Measurements from ENCODE around the gene DHRS12.

Gene DHRS12

DNA sequence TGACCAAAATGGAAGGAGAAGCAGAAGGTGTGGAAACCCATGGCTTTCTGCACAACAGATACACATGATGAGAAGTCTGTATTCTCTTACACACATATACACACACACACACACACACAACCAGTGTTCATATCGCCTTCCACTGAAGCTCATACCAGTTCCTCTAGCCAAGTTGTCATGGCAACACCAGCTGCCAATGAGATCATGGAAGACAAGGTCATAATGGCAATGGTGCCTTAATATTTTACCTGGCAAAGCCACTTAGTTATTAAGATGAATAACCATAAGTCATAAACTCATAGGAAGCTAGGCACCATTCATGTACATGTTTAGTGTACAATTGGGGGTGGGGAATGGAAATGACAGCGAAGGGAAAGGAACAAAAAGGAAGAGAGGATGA, 2.6 kb upstream of the DHRS12 start:
- DNase-seq, result peak; percentile 63

DNA sequence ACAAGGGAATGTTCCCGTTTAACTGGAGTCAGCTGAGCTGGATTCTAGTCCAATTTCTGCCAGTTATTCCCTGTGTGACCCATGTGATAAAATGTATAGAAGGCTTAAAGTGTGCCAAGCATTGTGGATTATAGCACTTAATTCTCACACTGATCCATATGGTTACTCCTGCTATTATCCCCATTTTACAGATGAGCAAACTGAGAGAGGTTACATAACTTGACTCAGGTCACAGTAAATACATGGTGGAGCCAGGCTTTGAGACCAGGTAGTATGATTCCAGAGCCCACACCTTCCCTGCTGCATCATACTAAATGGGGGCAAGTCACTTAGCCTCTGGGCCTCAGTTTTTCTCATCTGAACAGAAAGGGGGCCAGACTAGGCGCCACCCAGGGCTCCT, 2.0 kb upstream of the DHRS12 start:
- DNase-seq, result no peak

DNA sequence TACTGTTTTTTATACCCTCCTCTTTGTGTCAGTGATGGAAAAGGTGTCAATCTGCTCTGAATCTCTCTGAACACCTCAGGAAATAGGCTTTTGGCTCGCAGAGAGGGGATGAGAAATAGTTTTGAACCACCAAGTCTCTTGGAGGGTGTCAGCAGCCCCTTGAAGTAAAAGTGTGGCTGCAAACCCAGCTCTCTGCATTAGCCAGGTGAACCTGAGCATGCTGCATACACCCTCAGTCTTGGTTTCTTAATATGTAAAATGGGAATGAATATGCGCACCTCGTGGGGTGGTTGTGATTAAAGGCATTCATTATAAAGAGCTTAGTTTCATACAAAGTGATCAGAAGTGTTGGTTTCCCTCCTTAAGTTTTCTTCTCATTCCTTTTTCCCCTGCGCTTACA, 1.4 kb upstream of the DHRS12 start:
- no peak for DNase-seq

DNA sequence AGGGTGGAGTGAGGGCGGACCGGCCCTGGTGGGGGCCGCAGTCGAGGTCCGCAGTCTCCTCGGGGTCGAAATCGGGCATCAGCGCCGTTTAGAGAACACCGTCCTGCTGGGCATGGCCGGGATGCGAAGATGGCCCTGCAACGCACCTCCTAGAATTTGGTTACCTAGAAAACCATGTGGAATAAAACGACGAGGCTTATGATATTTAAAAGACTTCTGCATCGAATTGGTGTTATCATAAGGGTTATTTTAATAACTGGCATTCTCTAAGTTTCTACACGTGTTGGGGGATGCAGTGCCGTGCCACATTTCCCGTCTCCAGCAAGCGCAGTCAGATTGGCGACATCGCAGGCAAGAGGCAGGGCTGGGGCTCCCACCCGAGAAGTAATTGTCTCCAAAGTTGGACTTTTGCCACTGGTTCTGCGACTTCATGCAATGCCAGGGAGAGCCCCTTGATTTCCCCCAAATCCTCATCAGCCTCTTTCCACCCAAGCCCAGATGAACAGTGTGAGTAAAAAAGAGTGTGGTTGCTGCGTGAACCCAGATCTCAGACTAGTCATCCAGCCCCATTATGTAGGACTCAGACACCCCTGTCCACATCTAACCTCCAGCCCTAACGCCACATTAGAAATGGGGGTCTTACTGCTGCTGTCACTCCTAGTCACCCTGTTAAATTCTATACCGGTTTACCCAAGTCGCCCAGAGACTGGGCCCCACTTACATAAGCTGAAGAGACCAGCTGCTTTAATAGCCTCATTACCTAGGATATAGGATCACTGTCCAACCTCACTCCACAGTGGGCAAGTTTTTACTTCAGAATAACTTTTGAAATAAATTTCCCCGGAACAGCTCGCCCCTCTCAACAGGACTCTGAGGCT, 571 bp upstream of the DHRS12 start:
- DNase-seq, result no peak

DNA sequence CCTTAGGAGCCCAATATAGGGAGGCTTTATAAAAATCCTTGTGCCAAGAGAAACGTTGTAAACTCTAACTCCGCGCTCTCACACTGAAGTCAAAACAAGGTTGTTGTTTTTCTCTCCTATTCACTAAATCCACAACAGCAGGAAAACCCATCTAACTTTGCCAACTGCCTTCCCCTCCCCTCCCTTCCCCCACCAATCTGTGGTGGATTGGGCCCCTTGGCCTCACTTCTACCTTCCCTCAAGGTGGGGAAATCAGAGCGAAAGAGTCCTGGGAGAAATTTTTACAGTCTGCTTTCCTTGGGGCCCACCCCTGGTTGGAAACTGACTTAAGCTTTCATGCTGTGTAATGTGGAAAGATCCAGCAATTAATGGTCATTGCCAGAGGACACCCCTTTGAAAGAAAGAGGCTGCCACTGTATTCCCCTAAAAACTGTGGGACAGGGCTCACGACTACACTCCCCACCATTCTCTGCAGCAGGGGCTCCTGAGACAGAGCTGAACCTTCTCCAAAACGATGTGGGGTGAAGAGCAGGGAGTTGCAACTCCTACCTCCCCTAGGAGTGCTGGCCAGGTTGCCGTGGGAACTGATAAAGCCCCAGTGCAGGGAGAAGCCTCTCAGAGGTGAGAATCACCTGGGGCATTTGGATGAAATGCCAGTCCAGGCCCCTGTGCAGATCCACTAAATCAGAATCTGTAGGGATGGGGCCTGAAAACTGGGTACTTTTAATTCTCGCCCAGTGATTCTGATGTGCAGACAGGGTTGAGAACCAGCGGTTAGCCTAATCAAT, 1.1 kb downstream of the DHRS12 start:
- DNase-seq, result no peak

DNA sequence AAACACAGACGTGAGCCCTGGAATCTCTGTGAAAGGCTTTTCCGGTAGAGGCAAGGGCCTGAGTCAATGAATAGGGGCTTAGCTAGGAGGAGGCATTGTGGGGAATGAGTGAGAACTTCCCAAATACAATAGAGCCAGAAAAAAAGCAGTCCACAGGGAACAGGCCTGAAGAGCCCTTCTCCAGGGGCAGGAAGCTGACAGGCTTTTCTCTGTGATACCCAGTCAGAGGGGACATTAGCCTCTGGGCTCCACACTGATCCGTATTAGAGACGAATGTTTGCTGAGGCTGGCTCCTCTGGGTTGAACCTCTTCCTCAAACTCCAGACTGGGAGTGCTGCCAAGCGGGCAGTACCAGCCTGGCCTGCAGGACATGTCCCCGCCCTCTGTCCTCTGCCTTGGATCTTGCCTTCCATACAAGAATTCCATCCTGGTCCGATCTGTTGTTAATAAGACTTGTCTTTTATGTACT, 2.3 kb downstream of the DHRS12 start:
- DNase-seq, result no peak

DNA sequence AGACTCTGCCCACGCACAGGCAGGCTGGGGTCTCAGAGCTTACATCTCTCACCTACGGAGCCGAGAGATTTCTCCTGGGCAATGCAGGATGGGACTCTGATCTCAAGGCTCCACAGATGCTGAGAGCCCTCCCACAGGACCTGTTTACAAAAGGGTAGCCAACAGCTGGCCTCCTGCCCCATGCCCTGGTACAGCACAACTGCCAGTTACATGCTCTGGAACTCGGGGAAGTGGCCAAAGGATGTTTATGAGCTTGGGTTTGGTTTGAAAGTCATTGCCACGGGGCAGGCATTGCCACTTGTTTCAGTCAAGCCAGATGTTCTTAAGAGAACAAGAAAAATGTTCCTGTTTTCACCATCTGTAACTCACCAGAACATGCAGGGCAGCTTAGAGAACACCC, 3.5 kb downstream of the DHRS12 start:
- DNase-seq, result peak; percentile 42

DNA sequence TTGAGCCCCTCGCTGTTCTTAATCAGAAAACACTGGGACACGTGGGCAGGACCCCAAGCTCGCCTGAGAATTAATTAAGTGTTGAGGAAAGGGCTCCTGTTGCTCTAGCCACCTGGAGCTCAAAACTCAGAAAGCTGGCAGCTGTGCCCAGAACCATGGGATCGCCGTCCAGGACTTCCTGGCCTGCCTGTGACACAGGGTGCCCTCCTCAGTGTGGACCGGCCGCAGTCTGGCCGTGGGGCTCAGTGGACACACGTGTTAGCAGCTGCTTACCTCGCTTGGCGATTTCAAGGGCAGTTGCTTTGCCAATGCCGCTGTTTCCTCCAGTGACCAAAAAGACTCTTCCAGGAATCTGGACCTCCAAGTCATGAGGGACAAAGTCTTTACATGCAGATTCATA, 4.7 kb downstream of the DHRS12 start:
- no peak for DNase-seq

DNA sequence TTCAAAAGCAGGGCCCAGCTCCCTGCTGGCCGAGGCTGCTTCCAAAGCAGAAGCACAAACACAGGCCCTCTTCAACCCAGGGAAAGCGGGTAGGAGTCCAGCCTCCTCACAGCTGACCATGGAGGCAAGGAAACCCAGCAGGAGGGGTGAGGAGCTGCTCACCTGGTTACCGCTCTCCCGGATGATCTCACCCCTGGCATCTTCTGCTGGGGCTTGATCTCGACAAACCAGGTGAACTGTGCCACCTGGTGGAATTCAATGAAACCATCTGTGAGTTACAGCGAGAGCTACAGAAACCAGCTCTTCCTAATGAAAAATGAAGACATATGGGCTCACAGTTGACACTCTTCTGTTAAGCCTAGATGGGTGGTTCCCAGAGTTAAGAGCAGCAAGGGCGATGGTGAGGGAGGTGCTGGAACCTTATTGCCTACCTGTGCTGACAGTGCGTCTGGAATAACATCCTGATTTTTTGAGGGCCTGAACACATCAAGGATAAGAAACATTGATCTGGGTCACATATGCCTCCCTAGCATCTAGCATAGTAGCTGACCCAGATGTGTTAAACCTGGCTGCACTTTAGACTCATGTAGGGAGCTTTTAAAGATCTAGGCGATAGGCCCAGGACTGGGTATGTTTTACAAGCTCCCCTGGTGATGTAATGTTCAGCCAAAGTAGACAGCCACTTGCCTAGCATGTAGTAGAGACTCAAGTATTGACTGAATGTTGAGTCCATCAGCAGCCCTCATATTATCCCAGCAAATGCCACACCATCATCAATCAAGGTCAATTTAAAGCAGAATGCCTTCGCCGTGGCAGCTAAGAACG, 6.1 kb downstream of the DHRS12 start:
- peak; percentile 79 for DNase-seq

DNA sequence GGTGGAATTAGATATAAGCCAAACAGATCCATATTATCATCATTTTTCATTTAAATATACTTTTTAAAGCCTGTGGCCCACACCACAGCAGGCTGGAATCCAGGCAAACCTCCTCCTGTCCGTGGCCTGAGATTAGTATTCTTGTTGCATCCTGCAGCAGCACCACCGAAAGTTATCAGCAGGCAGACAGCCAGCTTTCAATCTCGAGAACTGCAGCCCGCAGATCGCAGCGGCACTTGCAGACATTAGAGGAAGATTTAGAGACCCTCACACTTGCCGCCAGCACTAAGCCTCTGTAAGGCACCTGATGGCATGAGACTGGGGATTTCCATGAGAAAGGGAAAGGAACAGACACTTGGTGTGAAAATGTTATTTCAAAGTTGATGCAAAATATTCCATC, 7.4 kb downstream of the DHRS12 start:
- peak; percentile 44 for DNase-seq

DNA sequence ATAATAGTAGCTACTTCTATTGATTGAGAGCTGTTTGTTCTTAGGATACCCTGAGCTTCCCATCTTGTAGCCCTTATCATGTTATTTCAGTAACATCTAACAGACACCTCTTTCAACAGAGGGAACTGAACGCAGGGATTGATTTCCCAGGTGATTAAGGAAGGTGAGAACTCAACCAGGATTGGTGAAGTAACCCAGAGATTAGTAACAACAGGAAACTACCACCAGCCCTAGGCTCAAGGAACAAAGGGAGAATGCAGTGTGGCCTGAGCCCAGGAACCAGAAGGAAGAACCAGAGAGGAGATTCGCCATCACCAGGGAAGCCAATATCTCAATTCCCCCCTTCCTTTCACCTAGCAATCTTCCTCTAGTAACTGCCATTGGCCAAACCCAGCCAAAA, 8.5 kb downstream of the DHRS12 start:
- DNase-seq, result no peak

DNA sequence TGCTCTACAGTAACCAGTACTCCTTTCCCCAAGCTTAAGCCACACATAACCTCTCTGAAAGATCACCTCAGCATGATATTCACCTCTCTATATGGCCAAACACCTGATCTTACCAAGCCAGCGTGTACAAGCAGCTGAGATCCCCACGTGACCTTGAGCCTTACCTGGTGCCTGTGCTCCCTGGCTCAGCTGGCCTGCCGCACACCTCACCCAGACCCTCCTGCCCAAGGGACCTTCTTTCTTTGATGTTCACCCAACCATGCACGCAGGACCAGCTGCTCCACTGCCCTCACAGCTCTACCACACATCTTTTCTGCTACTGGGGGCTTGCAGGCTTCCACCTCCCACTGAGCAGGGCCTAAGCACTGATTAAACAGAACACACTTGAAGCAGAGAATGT, 9.0 kb downstream of the DHRS12 start:
- DNase-seq, result no peak

DNA sequence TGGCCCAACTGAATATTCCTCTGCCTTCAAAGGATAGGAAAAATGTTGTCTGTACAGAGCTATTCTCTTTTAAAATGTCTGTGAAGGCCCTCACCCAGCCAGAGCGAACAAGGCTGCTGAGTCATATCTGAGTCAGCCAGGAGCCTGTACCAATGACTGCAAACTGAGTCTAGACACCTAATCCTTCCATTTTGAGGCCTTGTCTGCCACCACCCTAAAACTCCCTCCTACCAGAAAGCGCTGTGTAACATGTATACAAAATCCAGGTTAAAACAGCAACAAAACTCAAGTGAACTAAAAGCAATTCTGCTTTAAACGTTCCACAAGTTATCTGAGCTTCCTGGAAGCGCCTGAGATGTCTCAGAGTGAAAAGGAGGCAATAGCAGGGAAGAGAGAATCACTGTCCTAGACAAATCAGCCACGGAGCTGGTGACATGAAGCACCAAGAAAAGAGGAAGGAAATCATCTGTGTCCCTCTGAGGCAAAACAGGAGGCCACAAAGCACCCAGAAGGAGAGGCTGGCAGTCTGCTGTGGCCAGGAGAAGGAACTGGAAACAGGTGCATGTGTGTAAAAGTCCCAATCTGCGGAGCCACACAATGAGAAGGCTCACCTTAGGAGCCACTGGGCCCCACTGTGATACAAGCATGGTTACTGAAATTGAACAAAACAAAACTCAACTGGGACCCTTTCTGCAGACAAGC, 10.2 kb downstream of the DHRS12 start:
- DNase-seq, result peak; percentile 91

DNA sequence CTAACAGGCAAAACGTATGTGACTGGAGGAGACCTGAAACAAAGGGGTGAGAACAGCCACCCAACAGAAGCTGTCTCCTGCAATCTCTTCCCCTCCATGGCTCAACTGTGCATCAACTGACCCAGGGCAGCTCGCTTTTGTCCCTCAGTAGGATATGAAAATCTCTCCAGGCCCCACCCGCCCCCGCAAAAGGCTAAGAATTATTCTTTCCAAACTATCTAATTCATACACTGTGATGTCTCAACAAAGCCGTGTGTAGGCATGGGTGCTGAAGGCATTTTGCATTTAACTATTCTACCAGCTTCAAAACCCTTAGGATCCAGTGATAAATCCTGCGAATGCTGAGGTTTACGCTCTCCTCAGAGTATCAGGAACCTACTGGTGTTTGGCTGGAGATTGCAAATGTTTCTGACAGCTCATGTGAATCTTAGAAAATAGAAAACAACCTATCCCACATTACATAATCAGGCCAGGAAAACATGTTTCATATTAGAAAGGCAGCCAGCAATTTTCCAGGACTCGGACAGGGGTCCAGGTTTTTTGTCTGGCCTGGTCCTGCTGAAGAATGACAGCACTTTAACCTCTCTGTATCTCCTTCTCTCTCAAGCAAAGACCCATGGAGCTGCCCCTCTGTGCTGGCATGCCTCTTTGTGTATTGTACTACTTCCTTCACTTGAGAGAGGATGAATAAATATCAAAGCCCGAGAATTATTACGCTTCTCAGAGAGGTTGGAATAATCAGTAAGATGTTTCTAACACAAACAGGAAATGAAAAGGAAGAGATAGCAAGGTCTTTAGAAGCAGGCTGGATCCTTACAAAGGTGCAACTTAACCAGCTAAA, 17.3 kb downstream of the DHRS12 start:
- DNase-seq, result no peak

DNA sequence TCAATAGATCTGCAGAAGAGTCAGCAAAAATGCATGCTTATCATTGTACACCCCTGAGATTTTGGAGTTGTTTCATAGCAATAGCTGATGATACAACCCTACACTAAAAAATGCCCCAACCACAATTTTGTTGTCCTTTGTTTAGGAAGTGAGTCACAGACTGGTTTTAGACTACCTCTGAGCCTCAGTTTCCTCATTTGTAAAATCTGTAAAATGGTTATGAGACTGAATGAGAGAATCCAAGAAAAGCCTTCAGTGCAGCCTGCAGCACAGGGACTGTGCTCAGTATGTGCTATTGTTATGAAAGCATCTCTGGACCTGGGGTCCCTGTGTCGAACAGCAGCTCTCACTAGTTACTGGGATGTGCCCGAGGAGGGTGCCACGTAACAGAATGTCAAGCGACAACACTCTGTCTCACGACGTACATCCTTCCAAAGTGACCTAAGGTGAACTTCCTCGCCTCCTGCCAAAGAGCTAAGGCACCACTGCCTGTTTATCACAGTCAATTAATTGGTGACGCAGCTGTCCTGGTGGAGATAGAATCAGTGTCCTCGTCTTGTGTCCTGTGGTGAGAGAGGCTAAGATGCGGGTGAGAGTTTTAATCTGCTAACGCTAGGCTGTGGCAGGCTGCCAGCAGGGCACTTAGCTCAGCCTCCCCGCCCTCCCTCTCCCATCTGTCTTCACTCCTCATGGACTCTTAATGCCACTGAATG, 18.1 kb downstream of the DHRS12 start:
- DNase-seq, result peak; percentile 91

DNA sequence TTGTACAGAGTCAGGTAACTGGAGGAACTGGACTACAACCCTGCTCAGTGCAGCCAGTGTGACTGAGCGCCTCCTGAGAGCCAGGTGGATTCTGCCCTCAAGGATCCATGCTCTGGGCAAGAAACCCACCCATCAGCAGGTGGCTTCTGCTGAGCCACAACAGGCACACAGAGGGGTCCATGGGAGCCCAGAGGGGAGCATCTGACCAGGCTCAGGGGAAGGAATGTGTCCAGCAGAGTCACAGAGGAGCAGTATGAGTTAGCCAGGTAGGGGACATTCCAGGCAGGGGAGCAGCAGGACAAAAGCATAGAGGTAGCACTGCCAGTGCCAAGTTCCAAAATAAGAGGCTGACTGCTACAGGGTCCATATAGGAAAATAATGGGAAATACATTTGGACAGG, 19.9 kb downstream of the DHRS12 start:
- no peak for DNase-seq

DNA sequence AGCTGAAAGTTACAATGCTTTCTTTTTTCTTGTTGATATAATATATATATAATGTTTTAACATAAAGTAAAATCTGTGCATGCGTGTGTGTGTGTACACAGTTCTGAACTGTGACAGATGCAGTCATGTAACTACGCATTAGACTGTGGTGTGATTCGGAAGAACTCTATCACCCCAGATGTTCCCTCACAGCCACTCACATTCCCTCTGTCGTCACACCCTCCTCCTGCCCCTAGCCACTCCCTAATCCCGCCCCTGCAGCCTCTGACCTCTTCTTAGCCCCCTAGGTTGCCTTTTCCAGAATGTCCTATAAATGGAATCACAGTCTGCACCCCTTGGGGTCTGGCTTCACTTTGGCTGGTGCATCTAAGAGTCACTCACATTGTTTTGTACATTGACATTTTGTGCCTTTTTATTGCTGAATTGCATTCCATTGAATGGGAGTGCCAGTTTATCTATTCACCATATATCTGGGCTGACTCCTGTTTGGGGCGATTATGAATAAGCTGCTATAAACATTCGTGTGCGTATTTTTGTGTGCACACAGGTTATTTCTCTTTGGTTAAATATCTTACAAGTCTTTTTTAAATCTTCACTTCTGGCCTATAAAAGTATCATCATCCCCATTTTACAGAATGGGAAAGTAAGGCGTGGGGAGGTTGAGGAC, 20.4 kb downstream of the DHRS12 start:
- no peak for DNase-seq

DNA sequence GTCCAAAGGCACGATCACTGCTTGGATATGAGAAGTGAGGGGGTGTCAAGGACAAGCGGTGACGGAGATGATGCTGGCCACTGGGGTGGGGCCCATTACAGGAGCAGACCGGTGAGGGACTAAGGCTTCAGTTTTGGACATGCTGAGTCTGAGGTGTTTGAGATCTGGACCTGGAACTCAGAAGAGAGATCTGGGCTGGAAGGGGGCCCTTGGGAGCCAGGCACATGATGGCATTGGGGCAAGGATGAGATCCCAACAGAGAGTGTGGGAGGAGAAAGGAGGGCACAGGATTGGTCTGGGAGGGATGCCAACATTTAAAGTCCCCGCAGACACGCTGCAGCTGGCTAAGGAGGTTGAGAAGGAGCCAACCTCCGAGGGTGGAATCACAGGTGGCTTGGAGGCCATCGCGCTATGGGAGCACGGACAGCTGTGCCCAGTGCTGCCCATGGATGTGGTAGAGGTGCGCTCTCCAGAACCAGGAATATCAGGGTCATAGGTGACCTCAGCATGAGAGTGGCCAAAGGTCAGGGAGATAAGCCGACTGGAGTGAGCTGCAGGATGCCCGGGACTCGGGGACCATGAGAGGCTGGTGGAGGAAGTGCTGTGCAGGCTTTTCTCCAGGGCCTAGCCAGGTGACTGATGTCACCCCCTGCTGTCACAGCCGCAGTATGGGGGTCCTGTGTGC, 21.8 kb downstream of the DHRS12 start:
- DNase-seq, result no peak

DNA sequence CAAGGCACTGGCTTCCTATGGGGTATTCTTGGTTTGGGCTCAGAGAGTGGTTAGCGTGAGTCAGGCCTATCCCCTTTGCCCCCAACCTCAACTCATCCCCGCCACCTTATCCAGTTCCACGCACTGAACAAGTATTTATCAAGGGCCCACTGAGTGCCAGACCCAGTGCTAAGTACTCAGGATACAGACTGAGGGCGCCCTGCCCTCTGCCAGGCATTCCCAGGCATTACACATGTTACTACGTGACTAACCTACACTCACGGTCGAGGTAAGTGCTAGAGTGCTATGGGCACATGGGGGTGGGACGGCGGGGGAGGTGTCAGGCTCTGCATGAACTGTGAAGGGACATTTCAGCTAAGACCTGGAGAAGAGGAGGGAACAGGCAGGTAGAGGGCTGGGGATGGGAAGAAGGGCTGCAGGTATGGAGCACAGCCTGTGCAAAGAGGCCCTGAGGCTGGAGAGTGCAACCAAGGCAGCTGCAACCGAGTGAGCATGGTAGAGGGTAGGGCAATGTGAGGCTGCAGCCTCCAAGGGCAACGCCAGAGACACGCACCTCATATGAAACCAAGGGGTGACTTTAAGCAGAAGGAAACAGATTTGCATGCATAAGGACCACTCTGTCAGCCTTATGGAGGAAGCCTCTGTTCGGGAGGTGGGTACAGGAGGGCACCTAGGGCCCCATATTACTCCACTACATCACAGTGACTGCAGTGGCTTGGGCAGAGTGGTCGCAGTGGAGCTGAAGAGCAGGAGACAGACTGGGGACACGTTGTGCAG, 22.5 kb downstream of the DHRS12 start:
- peak; percentile 64 for DNase-seq
